Fibroblast of lung (primary cell): ENCODE data around the gene NSUN3.

Experiments
- EZH2 ChIP-seq: IDR thresholded peaks from 2 replicates; pipeline ENCODE4 v1.5.1; 2012; ENCODE audit warnings: low read length, control low read depth, mild to moderate bottlenecking; ENCODE audit errors: missing control alignments
- TF ChIP-seq, protein P1 (sequence below), 2 donors: IDR thresholded peaks in 1 of 2; conservative IDR thresholded peaks in 1 of 2; 1 replicate in 1 of 2; 2 replicates in 1 of 2; pipeline ENCODE4 v1.5.1; 2011 to 2012; ENCODE audit warnings: low read length in 2 of 2, control low read depth in 1 of 2, inconsistent platforms in 1 of 2, low read depth in 1 of 2, mild to moderate bottlenecking in 1 of 2

GRCh38 chr3:94092086-94092485 lies 29.2 kb downstream of the NSUN3 start:
- TF ChIP-seq, protein P1, sequence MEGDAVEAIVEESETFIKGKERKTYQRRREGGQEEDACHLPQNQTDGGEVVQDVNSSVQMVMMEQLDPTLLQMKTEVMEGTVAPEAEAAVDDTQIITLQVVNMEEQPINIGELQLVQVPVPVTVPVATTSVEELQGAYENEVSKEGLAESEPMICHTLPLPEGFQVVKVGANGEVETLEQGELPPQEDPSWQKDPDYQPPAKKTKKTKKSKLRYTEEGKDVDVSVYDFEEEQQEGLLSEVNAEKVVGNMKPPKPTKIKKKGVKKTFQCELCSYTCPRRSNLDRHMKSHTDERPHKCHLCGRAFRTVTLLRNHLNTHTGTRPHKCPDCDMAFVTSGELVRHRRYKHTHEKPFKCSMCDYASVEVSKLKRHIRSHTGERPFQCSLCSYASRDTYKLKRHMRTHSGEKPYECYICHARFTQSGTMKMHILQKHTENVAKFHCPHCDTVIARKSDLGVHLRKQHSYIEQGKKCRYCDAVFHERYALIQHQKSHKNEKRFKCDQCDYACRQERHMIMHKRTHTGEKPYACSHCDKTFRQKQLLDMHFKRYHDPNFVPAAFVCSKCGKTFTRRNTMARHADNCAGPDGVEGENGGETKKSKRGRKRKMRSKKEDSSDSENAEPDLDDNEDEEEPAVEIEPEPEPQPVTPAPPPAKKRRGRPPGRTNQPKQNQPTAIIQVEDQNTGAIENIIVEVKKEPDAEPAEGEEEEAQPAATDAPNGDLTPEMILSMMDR (conservative IDR thresholded peaks at IDR 0.05 in 1 of 2, IDR thresholded peaks at IDR 0.05 in 1 of 2; ENCODE audit: low read depth in 1 of 2, low read length in 2 of 2): no peak
- TF ChIP-seq EZH2: no peak
